GM18499 (cell line): ENCODE measurements around the gene PTPN2.

Experiments
- ATAC-seq: cut with Tn5 transposase; IDR thresholded peaks from one replicate; pipeline ENCODE4 v1.9.1; 2021; ENCODE audit warnings: moderate number of reproducible peaks; ENCODE audit not compliant: insufficient read depth, unreplicated experiment

The PTPN2 gene

GRCh38 chr18:12836551-12836950 lies 47.5 kb downstream of the PTPN2 start:
- ATAC-seq = no peak

GRCh38 chr18:12828116-12829051 lies 55.7 kb downstream of the PTPN2 start:
- ATAC-seq = no peak

GRCh38 chr18:12827588-12827987 lies 56.4 kb downstream of the PTPN2 start:
- no peak for ATAC-seq

- ATAC-seq = no peak
These were observed 58.8 kb downstream of the PTPN2 start for GRCh38 chr18:12825230-12825629.

GRCh38 chr18:12823892-12824291 lies 60.1 kb downstream of the PTPN2 start:
- ATAC-seq = no peak

GRCh38 chr18:12821408-12821807 lies 62.6 kb downstream of the PTPN2 start:
- no peak for ATAC-seq

- ATAC-seq = no peak
These were observed 63.5 kb downstream of the PTPN2 start for GRCh38 chr18:12820506-12820905.

GRCh38 chr18:12819841-12820240 lies 64.2 kb downstream of the PTPN2 start:
- no peak for ATAC-seq

- ATAC-seq = no peak
These were observed 64.7 kb downstream of the PTPN2 start for GRCh38 chr18:12819322-12819721.

- no peak for ATAC-seq
These were observed 65.8 kb downstream of the PTPN2 start for GRCh38 chr18:12818243-12818642.

- no peak for ATAC-seq
These were observed 67.6 kb downstream of the PTPN2 start for GRCh38 chr18:12816451-12816850.

- no peak for ATAC-seq
These were observed 72.7 kb downstream of the PTPN2 start for GRCh38 chr18:12811191-12811950.

GRCh38 chr18:12803069-12803936 lies 80.7 kb downstream of the PTPN2 start:
- peak; percentile 83 for ATAC-seq

GRCh38 chr18:12802538-12802937 lies 81.5 kb downstream of the PTPN2 start:
- ATAC-seq = no peak

- ATAC-seq = no peak
These were observed 87.6 kb downstream of the PTPN2 start for GRCh38 chr18:12796448-12796847.

- no peak for ATAC-seq
These were observed 92.4 kb downstream of the PTPN2 start for GRCh38 chr18:12791610-12792009.

GRCh38 chr18:12786669-12787068 lies 97.4 kb downstream of the PTPN2 start:
- ATAC-seq = no peak

- ATAC-seq = no peak
These were observed 100.5 kb downstream of the PTPN2 start for GRCh38 chr18:12783524-12783923.

GRCh38 chr18:12782521-12782920 lies 101.5 kb downstream of the PTPN2 start:
- no peak for ATAC-seq

GRCh38 chr18:12779456-12779855 lies 104.6 kb downstream of the PTPN2 start:
- ATAC-seq = no peak
